T-helper 2 cell treated with Interferon-gamma antibody and Interleukin-4, amounts not matched to agents 100 ng/mL and 5 ng/mL, for 36 hours (primary cell): ENCODE results near the gene DCC. TPM values are rescaled to one million over a fixed set of nuclear protein-coding genes. Genes with fewer than 3 reads are reported as not detected.

Experiments
- intact Hi-C: fragments of 100-400 bp; cut with micrococcal nuclease; formaldehyde crosslinking; loops from one replicate; pipeline ENCODE4 v1.15.1; 2023
- total RNA-seq: library from RNA; stranded (reverse); gene quantifications from 2 replicates; pipeline ENCODE4 v1.2.3, GENCODE V29; 2022

The DCC gene
- total RNA-seq, 1 donor from 2014 or later, result not detected

GRCh38 chr18:52781113-52781512 lies 441.1 kb downstream of the DCC start:
- intact Hi-C loops, result no loop called here

DNA sequence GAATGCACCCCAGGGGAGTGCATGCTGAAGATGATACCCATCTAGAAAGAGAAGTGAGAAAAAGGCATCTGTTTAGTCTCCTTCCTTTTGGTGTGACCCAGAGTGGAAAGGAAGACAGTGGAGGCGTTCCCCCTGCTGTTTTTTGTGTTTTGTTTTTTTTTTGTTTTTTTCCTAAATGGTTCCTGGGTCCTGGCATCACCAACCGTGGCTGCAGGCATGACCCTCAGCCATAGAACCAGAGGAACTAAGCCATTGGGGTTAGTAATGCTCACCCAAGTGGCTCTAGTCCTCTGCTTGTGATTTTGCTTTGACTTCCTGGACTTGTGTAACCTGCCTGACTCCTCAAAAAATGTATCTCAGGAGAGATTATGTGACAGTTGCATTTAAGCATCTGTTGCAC lies 451.3 kb downstream of the DCC start:
- intact Hi-C loops, result no loop called here

DNA sequence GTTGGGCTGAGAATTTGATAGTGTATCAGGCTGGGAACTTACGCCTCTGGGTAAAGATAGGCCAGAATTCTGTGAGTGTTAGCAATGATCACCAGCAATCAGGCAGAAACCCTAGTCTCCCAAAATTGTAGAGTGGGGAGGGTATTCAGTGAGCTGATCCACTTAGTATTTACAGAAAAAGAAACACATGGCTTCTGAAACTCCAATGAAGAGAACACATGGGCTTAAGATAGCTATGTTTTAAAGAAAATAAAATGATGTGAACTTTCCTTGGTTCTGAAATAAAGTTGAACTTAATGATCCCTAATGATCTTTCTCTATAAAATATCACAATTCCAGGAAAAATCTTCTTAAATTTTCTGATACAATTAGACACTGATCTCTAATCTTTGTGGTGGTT lies 472.8 kb downstream of the DCC start:
- intact Hi-C loops, result no loop called here

DNA sequence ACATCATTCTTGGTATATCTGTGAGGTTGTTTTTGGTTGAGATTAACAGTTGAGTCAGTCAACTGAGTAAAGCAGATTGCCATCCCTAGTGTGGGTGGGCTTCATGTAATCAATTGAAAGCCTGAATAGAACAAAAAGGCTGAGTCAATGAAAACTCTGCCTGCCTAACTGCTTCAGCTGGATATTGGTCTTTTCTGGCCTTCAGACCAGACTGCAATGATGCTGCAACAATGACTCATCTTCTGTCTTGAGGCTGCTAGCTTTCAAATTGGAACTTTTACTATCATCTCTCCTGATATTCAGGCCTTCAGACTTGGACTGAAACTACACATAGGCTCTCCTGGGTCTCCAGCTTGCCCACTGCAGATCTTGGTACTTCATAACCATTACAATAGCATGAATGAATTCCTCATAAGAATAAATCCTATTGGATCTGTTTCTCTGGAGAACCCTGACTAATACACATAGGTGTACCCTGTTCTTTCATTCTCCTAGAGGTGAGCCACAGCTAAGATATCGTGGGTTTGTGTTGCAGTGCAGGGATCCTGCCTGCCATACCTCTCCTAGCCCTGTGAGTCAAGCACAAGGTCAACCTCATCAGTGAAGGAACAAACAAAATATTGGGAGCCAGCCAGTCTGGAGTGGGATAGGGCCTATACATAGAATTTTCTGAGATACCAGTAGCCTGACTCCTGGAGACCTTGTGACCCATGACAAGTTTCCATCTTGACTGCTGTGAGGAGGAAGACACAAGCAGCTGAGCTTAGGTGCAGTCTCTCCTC lies 473.8 kb downstream of the DCC start:
- intact Hi-C loops, result no loop called here

DNA sequence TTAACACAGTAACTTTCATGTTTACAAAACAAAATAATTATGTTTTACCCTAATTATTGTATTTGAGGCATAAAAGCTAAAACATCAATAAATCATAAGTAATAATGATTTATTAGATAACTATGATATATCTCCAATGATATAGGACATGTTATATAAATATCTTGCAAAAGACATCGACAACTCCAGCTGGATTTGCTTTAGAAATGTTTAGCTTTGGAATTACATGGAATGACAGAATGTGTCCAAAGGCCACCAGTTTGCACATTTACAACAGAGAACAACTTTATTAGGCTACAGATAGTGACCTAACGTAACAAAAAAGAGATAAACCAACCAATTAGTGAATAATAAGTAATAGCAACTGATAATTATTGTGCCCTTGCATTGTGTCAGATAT lies 475.7 kb downstream of the DCC start:
- intact Hi-C loops, result no loop called here

DNA sequence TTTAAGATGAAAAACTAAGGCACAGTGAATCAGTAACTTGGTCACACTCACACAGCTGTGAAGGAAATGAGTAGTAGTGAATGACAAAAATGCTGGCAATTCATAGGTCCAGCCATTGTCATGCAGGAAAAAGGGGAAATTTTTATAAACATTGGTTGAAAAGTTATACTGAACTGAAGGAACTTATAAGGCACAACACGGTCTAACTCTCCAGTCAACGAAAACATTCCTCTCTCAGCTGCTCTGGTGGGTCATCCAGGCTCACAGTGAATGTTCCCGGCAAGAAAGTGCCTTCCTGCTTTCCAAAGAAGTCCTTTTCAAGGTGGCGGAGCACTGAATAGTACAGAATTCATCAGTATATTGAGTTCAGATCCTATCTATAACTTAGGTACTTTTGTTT lies 476.1 kb downstream of the DCC start:
- intact Hi-C loops, result no loop called here

DNA sequence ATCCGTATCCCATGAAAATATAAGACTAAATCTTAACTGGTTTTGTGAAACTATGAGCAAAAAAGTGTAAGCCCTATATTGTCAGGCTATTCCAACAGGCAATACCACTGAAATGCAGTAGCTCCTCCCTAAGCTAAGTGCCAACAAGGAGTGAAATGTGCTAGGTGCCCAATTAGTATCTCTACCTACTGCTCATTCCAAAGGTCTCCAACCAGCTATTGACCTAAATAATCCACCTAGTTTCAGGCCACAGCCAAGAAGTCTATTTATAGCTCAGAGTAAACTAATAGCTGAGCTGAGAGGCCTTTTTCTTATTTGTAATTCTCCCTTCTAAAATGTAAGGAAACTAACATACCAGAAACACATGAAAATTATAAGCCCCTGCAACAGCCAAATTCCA lies 482.2 kb downstream of the DCC start:
- intact Hi-C loops, result no loop called here

DNA sequence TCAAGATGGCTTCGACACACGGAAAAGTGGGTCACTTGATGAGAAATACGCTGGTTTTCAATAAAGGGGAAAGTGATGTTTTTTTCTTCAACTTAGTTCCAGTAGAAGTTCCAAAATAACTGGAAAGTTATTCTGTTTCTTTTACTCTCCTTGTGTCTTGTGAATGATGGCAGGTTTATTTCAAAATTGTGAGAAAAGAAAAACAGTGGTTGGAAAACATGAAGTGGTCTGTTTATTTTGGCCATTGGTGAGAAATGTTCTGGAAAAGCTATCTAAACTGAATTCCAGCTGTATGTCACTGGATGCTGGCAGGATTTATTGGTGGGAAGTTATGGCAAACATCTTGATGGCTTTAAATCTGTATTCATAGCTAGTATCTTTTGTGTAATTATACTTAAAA lies 484.1 kb downstream of the DCC start:
- intact Hi-C loops, result no loop called here

DNA sequence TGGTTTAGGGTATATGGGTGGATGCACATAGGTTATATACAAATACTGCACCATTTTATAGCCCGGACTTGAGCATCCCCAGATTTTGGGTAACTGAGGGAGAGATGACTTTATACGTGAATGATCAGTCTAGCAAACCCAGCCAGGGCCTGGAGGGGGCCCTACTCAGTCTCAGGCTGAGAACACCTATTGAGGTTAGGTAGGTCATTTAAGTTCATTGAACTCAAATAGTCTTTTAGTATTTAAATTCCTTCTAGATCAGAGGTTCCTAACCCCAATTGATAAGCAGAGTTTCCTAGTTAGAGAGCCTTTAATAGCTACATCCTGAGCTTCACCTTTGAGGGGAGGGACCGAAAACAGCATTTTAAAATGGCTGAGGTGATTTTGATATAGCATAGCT lies 487.0 kb downstream of the DCC start:
- intact Hi-C loops, result no loop called here

- intact Hi-C loops, result no loop called here
Observed at GRCh38 chr18:52829320-52829719, 489.3 kb downstream of the DCC start.

GRCh38 chr18:52829876-52830405 lies 489.9 kb downstream of the DCC start:
- intact Hi-C loops, result no loop called here

GRCh38 chr18:52844323-52844722 lies 504.3 kb downstream of the DCC start:
- intact Hi-C loops, result no loop called here

DNA sequence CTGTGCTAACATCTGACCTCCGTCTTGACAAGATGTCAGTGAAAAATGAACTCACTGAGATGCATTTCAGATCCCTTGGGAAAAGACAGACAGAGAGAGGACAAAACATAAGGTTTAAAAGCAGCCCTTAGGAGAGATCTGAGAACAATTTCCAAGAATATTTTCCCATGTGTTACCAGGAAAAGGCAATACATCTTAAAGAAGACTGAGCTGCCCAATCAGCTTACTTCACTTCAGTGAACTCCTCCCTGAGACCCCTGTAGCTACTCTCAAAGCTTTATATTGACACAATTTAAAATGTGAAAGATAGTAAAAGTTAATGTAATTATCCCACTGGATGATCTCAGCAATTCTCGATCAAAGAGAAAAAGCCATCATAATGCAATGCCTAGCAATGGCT lies 505.0 kb downstream of the DCC start:
- intact Hi-C loops, result no loop called here

GRCh38 chr18:52850031-52850560 lies 510.1 kb downstream of the DCC start:
- intact Hi-C loops, result no loop called here

DNA sequence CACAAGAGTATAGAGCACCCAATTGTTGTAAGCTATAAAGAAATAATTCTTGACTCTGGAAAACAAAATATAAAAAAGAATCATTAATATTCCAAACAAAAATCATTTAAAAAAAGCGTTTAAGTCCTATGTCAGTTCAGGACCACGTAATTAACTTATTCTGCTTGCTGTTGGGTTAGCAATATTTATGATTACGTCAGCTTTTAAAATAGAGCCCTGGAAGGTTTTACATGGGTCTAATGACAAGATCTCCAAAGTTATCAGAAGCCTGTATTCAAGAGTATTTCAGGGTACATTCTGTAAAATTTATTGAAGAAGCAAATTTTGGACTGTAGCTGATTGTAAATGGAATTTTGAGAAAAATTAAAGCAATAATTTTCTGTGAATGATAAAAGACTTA lies 521.6 kb downstream of the DCC start:
- intact Hi-C loops, result no loop called here

- intact Hi-C loops, result no loop called here
Observed at GRCh38 chr18:52869349-52869923, 529.4 kb downstream of the DCC start.

DNA sequence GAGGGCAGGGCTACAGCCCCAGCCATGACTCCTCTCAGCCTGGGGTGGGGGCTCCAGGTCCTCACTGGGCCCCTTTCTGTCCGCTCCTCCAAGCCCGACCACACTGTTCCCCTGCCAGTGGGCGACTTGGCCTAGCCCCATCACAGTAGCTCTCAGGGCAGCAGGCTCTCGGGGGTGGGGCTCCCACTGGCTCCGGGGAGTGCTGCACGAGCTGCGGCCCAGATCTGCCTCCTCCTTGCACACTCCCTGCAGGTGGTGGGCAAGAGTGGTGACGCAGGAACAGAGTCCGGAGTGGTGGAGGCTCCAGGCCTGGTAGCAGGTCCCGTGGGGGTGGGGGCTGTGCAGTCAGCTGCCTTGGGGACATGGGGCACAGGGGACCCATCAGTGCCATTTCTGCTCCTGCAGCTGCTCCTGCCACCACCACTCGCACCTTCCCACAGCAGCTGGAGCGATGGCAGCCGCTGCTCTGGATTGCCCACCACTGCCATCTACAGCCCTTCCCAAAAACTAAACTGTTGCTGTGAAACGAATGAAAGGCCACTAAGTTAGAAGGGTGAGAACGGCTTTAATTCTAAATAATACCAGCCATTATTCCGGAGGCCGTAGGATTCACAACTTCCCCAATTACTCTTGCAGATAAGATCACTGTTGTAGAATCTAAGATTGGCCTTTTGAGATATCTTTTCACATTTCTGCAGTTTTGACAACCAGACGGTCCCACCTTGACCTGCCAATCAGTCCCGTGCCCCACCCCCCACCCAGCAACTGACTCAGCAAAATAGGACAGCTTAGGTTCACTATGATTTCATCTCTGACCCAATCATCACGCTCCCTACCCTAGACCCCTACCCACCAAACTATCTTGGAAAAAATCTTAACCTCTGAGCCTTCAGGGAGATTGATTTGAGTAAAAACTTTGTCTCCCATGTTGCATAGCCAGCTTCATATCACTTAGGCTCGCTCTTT lies 530.2 kb downstream of the DCC start:
- intact Hi-C loops, result no loop called here

DNA sequence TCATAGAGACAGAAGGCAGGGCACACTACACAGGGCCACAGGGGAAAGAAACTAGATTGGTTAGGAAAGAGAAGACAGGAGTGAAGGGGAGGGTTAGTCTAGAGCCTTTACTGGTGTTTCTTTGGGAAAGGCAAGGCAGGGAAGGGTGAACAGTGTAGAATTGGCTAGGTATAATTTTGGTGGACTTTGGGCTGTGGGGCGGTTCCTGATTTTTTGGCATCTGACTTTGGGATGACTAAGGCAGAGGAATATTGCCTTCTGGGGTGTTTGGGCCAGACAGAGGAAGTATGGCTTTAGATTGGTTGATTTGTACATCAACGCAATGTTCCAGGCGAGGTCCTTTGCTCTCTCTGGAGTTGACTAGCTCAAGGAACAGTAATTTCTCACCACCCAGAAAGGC lies 534.8 kb downstream of the DCC start:
- intact Hi-C loops, result no loop called here

DNA sequence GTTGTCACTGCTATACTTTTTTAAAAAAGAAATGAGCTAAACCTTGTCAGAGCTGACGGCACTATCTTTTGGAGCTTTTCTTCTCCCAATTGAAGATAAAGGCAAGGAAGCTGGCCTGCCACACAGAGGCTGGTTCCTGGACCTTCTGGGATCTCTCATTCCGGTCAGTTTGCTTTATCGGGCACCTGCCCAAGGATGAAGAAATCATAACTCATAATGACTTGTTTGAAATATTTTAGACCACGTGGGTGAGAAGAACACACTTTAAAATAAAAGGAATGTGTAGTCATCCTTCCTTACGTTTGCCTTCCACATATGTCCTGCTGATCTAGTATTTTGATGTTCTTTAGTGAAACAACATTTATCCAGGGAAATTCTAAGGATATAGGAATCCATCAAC lies 535.7 kb downstream of the DCC start:
- intact Hi-C loops, result no loop called here

GRCh38 chr18:52888014-52888413 lies 548.0 kb downstream of the DCC start:
- intact Hi-C loops, result no loop called here

DNA sequence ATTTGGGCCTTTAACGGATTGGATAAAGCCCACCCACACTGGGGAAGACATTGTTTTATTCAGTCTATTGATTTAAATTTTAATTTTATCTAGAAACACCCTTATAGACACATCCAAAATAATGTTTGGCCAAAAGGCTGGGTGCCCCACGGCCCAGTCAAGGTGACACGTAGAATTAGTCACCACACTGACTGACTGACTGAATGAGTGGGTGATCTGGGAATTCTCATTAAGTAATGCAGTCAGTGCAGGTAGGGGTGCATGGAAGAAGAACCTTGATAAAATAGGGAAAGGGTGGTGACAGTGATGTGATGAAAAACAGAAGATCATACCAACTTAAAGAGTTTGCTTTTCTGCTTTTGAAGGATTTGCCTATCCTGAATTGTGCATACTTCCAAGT lies 554.8 kb downstream of the DCC start:
- intact Hi-C loops, result no loop called here
